HepG2 (cell line): ENCODE measurements around the gene ZNF846. TPM values are rescaled to one million over a fixed set of nuclear protein-coding genes. Genes with fewer than 3 reads are reported as not detected.

ENCODE experiments used
- CC2D1A ChIP-seq: sonication (generic); formaldehyde crosslinking; IDR thresholded peaks from 2 replicates; pipeline ENCODE4 v1.8.1; 2023; ENCODE audit warnings: mild to moderate bottlenecking, missing genetic modification reagents
- FOXK1 ChIP-seq: sonication (generic); formaldehyde crosslinking; IDR thresholded peaks from 2 replicates; pipeline ENCODE4 v1.4.0; 2020; ENCODE audit warnings: low read depth, missing genetic modification reagents, borderline replicate concordance
- MED1 ChIP-seq: sonication (generic); formaldehyde crosslinking; IDR thresholded peaks from 2 replicates; pipeline ENCODE4 v1.4.0; 2020; ENCODE audit warnings: missing genetic modification reagents
- MZF1 ChIP-seq: sonication (generic); formaldehyde crosslinking; IDR thresholded peaks from 2 replicates; pipeline ENCODE4 v1.8.1; 2023; ENCODE audit warnings: mild to moderate bottlenecking, missing genetic modification reagents, borderline replicate concordance
- PRDM4 ChIP-seq: sonication (generic); formaldehyde crosslinking; IDR thresholded peaks from 2 replicates; pipeline ENCODE4 v1.9.0; 2021; ENCODE audit warnings: missing genetic modification reagents, borderline replicate concordance
- TOE1 ChIP-seq: sonication (generic); formaldehyde crosslinking; IDR thresholded peaks from 2 replicates; pipeline ENCODE4 v1.4.0; 2020; ENCODE audit warnings: mild to moderate bottlenecking, missing genetic modification reagents
- ZNF772 ChIP-seq: sonication (generic); formaldehyde crosslinking; IDR thresholded peaks from 2 replicates; pipeline ENCODE4 v1.5.0; 2020; ENCODE audit warnings: mild to moderate bottlenecking, missing genetic modification reagents
- polyA plus RNA-seq, 8 experiments: library from polyadenylated mRNA; depleted of rRNA in 3 of 8; stranded (reverse) in 7 of 8; unstranded in 1 of 8; fragments of >200 nt; fragmentation: Illumina TruSeq in 4 of 8; extraction: Trizol in 4 of 8; gene quantifications; 2 replicates each; pipeline versions ENCODE4 v1.2.1 to v1.2.3, GENCODE V29; 2011 to 2016; ENCODE audit warnings: low read depth in 4 of 8, missing spikeins in 1 of 8, mixed read lengths in 1 of 8; ENCODE audit not compliant: insufficient read depth in 1 of 8
- total RNA-seq, 5 experiments: library from RNA; depleted of rRNA; stranded (reverse); fragments of >200 nt; fragmentation: Illumina TruSeq; extraction: Trizol; gene quantifications; 2 replicates each; pipeline ENCODE4 v1.2.3, GENCODE V29; 2016; ENCODE audit warnings: low read depth in 1 of 5
- TF ChIP-seq, protein P1 (sequence below): sonication (generic); formaldehyde crosslinking; IDR thresholded peaks from 2 replicates; pipeline ENCODE4 v1.4.0; 2020; ENCODE audit warnings: missing genetic modification reagents, borderline replicate concordance
- TF ChIP-seq, protein P2 (sequence below): sonication (generic); formaldehyde crosslinking; IDR thresholded peaks from 2 replicates; pipeline ENCODE4 v1.5.0; 2020; ENCODE audit warnings: missing genetic modification reagents
- TF ChIP-seq, protein P3 (sequence below): sonication (generic); formaldehyde crosslinking; IDR thresholded peaks from 2 replicates; pipeline ENCODE4 v1.9.0; 2021; ENCODE audit warnings: missing genetic modification reagents, borderline replicate concordance
- TF ChIP-seq, protein P4 (sequence below): sonication (generic); formaldehyde crosslinking; IDR thresholded peaks from 2 replicates; pipeline ENCODE4 v1.9.0; 2021; ENCODE audit warnings: mild to moderate bottlenecking, missing genetic modification reagents

The ZNF846 gene
- total and polyA plus RNA-seq, 2 of the 13 experiments (the other 11 are each of a cell fraction or from before 2014, with no cell fraction given), result 4.8 to 5.4 TPM

GRCh38 chr19:9768175-9769112 is at the start of gene ZNF846 (continued):
- TF ChIP-seq ZNF772, result peak; percentile 96
- TF ChIP-seq, protein P1, sequence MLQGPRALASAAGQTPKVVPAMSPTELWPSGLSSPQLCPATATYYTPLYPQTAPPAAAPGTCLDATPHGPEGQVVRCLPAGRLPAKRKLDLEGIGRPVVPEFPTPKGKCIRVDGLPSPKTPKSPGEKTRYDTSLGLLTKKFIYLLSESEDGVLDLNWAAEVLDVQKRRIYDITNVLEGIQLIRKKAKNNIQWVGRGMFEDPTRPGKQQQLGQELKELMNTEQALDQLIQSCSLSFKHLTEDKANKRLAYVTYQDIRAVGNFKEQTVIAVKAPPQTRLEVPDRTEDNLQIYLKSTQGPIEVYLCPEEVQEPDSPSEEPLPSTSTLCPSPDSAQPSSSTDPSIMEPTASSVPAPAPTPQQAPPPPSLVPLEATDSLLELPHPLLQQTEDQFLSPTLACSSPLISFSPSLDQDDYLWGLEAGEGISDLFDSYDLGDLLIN (CRISPR knock-in tag), result no peak
- TF ChIP-seq, protein P2, sequence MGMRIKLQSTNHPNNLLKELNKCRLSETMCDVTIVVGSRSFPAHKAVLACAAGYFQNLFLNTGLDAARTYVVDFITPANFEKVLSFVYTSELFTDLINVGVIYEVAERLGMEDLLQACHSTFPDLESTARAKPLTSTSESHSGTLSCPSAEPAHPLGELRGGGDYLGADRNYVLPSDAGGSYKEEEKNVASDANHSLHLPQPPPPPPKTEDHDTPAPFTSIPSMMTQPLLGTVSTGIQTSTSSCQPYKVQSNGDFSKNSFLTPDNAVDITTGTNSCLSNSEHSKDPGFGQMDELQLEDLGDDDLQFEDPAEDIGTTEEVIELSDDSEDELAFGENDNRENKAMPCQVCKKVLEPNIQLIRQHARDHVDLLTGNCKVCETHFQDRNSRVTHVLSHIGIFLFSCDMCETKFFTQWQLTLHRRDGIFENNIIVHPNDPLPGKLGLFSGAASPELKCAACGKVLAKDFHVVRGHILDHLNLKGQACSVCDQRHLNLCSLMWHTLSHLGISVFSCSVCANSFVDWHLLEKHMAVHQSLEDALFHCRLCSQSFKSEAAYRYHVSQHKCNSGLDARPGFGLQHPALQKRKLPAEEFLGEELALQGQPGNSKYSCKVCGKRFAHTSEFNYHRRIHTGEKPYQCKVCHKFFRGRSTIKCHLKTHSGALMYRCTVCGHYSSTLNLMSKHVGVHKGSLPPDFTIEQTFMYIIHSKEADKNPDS (CRISPR knock-in tag), result 0 out of 2 replicates have a peak, but pooled peaks have one; percentile 60
- peak; percentile 65; the same call in 1 of the 2 replicates for TF ChIP-seq PRDM4 (CRISPR knock-in tag)
- TF ChIP-seq MED1 (CRISPR knock-in tag), result peak; percentile 73
- TF ChIP-seq, protein P3, sequence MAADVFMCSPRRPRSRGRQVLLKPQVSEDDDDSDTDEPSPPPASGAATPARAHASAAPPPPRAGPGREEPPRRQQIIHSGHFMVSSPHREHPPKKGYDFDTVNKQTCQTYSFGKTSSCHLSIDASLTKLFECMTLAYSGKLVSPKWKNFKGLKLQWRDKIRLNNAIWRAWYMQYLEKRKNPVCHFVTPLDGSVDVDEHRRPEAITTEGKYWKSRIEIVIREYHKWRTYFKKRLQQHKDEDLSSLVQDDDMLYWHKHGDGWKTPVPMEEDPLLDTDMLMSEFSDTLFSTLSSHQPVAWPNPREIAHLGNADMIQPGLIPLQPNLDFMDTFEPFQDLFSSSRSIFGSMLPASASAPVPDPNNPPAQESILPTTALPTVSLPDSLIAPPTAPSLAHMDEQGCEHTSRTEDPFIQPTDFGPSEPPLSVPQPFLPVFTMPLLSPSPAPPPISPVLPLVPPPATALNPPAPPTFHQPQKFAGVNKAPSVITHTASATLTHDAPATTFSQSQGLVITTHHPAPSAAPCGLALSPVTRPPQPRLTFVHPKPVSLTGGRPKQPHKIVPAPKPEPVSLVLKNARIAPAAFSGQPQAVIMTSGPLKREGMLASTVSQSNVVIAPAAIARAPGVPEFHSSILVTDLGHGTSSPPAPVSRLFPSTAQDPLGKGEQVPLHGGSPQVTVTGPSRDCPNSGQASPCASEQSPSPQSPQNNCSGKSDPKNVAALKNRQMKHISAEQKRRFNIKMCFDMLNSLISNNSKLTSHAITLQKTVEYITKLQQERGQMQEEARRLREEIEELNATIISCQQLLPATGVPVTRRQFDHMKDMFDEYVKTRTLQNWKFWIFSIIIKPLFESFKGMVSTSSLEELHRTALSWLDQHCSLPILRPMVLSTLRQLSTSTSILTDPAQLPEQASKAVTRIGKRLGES (CRISPR knock-in tag), result no peak
- TF ChIP-seq MZF1 (CRISPR knock-in tag), result no peak
- peak; percentile 85 for TF ChIP-seq TOE1 (CRISPR knock-in tag)
- TF ChIP-seq, protein P4, sequence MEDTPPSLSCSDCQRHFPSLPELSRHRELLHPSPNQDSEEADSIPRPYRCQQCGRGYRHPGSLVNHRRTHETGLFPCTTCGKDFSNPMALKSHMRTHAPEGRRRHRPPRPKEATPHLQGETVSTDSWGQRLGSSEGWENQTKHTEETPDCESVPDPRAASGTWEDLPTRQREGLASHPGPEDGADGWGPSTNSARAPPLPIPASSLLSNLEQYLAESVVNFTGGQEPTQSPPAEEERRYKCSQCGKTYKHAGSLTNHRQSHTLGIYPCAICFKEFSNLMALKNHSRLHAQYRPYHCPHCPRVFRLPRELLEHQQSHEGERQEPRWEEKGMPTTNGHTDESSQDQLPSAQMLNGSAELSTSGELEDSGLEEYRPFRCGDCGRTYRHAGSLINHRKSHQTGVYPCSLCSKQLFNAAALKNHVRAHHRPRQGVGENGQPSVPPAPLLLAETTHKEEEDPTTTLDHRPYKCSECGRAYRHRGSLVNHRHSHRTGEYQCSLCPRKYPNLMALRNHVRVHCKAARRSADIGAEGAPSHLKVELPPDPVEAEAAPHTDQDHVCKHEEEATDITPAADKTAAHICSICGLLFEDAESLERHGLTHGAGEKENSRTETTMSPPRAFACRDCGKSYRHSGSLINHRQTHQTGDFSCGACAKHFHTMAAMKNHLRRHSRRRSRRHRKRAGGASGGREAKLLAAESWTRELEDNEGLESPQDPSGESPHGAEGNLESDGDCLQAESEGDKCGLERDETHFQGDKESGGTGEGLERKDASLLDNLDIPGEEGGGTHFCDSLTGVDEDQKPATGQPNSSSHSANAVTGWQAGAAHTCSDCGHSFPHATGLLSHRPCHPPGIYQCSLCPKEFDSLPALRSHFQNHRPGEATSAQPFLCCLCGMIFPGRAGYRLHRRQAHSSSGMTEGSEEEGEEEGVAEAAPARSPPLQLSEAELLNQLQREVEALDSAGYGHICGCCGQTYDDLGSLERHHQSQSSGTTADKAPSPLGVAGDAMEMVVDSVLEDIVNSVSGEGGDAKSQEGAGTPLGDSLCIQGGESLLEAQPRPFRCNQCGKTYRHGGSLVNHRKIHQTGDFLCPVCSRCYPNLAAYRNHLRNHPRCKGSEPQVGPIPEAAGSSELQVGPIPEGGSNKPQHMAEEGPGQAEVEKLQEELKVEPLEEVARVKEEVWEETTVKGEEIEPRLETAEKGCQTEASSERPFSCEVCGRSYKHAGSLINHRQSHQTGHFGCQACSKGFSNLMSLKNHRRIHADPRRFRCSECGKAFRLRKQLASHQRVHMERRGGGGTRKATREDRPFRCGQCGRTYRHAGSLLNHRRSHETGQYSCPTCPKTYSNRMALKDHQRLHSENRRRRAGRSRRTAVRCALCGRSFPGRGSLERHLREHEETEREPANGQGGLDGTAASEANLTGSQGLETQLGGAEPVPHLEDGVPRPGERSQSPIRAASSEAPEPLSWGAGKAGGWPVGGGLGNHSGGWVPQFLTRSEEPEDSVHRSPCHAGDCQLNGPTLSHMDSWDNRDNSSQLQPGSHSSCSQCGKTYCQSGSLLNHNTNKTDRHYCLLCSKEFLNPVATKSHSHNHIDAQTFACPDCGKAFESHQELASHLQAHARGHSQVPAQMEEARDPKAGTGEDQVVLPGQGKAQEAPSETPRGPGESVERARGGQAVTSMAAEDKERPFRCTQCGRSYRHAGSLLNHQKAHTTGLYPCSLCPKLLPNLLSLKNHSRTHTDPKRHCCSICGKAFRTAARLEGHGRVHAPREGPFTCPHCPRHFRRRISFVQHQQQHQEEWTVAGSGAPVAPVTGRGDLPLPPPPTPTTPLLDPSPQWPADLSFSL (CRISPR knock-in tag), result no peak
- TF ChIP-seq FOXK1 (CRISPR knock-in tag), result peak; percentile 86
- no peak for TF ChIP-seq CC2D1A (CRISPR knock-in tag)
